Measurements from ENCODE around the gene RHOF. TPM values are rescaled to one million over a fixed set of nuclear protein-coding genes. Genes with fewer than 3 reads are reported as not detected.

RHOF gene
- total RNA-seq, 1 experiment from 2014 or later = 116 TPM

GRCh38 chr12:121792607-121793439, 665 bp downstream of the RHOF start:
- ChIA-PET POLR2A (interaction anchor here (1.0 to 6.1 kb wide), 5 partner anchors 9 to 240 kb away, joined by 3 to 38 read pairs (median 6); partner anchors contain the start of gene PSMD9), RAD21 (ENCODE audit: low non-redundant PET in 1 of 2, low total read pairs in 2 of 2, uncharacterized antibody in 2 of 2, unreplicated experiment in 2 of 2) (interaction anchor here (2.2 to 4.2 kb wide), 3 partner anchors 8 to 96 kb away, joined by 11 to 22 read pairs (median 19); partner anchors contain the start of gene PSMD9 (in 1 of the 2)), CTCF (interaction anchor here (1.1 to 6.9 kb wide), 10 partner anchors 8 to 126 kb away, joined by 3 to 149 read pairs (median 18); partner anchors contain the start of genes CFAP251, PSMD9 and SETD1B)
- intact Hi-C loops (cut with micrococcal nuclease) = no loop called here
- H3K4me2 ChIP-seq (ENCODE audit: low read length) = peak overlapping the region; percentile 91
- H3K36me3 ChIP-seq (ENCODE audit: control insufficient read depth in 1 of 2, insufficient read depth in 2 of 2, low read length in 2 of 2) = 0 out of 4 replicates have a peak, but pooled peaks cover 2 to 9% of the 10 kb centered on the region in 2 experiments
- TF ChIP-seq SRF (IDR thresholded peaks at IDR 0.05; ENCODE audit: low read depth) = no peak
- TF ChIP-seq YY1 (IDR thresholded peaks at IDR 0.05; ENCODE audit: extremely low read depth, insufficient replicate concordance, low read depth, low read length) = no peak
- TF ChIP-seq, protein P1, sequence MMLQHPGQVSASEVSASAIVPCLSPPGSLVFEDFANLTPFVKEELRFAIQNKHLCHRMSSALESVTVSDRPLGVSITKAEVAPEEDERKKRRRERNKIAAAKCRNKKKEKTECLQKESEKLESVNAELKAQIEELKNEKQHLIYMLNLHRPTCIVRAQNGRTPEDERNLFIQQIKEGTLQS (IDR thresholded peaks at IDR 0.05) = no peak
- TF ChIP-seq EZH2phosphoT487 (IDR thresholded peaks at IDR 0.05; ENCODE audit: borderline replicate concordance) = no peak
- no peak for TF ChIP-seq FOSL1 (IDR thresholded peaks at IDR 0.05; ENCODE audit: low read depth)
- no peak for TF ChIP-seq ELF1 (IDR thresholded peaks at IDR 0.05; ENCODE audit: borderline replicate concordance, low read depth)
- no peak for TF ChIP-seq CBX3 (IDR thresholded peaks at IDR 0.05; ENCODE audit: low read depth)
- TF ChIP-seq JUND (IDR thresholded peaks at IDR 0.05) = no peak
- TF ChIP-seq EZH2 (IDR thresholded peaks at IDR 0.05) = no peak
- TF ChIP-seq, protein P2, sequence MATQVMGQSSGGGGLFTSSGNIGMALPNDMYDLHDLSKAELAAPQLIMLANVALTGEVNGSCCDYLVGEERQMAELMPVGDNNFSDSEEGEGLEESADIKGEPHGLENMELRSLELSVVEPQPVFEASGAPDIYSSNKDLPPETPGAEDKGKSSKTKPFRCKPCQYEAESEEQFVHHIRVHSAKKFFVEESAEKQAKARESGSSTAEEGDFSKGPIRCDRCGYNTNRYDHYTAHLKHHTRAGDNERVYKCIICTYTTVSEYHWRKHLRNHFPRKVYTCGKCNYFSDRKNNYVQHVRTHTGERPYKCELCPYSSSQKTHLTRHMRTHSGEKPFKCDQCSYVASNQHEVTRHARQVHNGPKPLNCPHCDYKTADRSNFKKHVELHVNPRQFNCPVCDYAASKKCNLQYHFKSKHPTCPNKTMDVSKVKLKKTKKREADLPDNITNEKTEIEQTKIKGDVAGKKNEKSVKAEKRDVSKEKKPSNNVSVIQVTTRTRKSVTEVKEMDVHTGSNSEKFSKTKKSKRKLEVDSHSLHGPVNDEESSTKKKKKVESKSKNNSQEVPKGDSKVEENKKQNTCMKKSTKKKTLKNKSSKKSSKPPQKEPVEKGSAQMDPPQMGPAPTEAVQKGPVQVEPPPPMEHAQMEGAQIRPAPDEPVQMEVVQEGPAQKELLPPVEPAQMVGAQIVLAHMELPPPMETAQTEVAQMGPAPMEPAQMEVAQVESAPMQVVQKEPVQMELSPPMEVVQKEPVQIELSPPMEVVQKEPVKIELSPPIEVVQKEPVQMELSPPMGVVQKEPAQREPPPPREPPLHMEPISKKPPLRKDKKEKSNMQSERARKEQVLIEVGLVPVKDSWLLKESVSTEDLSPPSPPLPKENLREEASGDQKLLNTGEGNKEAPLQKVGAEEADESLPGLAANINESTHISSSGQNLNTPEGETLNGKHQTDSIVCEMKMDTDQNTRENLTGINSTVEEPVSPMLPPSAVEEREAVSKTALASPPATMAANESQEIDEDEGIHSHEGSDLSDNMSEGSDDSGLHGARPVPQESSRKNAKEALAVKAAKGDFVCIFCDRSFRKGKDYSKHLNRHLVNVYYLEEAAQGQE (IDR thresholded peaks at IDR 0.05; ENCODE audit: low read depth) = no peak
- peak; percentile 36; the same call in 1 of the 2 replicates for TF ChIP-seq ZFX (IDR thresholded peaks at IDR 0.05)
- TF ChIP-seq SIN3A (IDR thresholded peaks at IDR 0.05; ENCODE audit: low read depth) = no peak
- peak; percentile 7; the same call in 1 of the 2 replicates for TF ChIP-seq POLR2AphosphoS5 (IDR thresholded peaks at IDR 0.05; ENCODE audit: low read depth, low read length)
- no peak overlapping the region for H2AFZ ChIP-seq (ENCODE audit: low read depth, low read length, poor library complexity, severe bottlenecking)
- DNase-seq (ENCODE audit: low read depth, low spot score) (no peak), ATAC-seq (no peak)
- H3K4me3 ChIP-seq (replicated peaks in 1 of 2; ENCODE audit: low read depth in 1 of 2, low read length in 2 of 2) = peak overlapping the region; percentile 90 to 91
- peak overlapping the region; percentile 100 for H3K27ac ChIP-seq (ENCODE audit: low read depth, low read length)
- BruUV-seq (replicated peaks) = TSS peak; percentile 31
- H3K9ac ChIP-seq (ENCODE audit: low read length) = peak overlapping the region; percentile 96
- no peaks in the 10 kb centered on the region for H4K20me1 ChIP-seq (ENCODE audit: insufficient read depth)
- peaks cover 59 to 92% of the 10 kb centered on the region in 2 experiments for H3K4me1 ChIP-seq (ENCODE audit: control insufficient read depth in 1 of 2, insufficient read depth in 2 of 2, low read length in 2 of 2)
- H3K79me2 ChIP-seq (ENCODE audit: insufficient read depth, low read length) = peaks cover 65% of the 10 kb centered on the region
- H3K9me2 ChIP-seq (ENCODE audit: insufficient read depth) = no peaks in the 10 kb centered on the region
- no peaks in the 10 kb centered on the region for H3K27me3 ChIP-seq (ENCODE audit: insufficient read depth, low read length)
- no peaks in the 10 kb centered on the region for H3K9me3 ChIP-seq (ENCODE audit: control insufficient read depth in 1 of 2, insufficient read depth in 1 of 2, low read depth in 1 of 2, low read length in 2 of 2)

Measured in HCT116 (cell line).